IPS-20b (cell line): ENCODE measurements around the gene LIMA1.

Experiments used
- H3K27ac ChIP-seq: one replicate; pipeline ENCODE4 v1.5.1; 2013; ENCODE audit warnings: low read length
- H3K27me3 ChIP-seq: 2 replicates; pipeline ENCODE4 v1.6.1; 2013; ENCODE audit warnings: mild to moderate bottlenecking, low read length, inconsistent platforms; ENCODE audit not compliant: insufficient read depth
- H3K36me3 ChIP-seq: 2 replicates; pipeline ENCODE4 v1.6.1; 2013; ENCODE audit warnings: low read depth, mild to moderate bottlenecking, inconsistent platforms, low read length, moderate library complexity; ENCODE audit not compliant: insufficient read depth
- H3K4me1 ChIP-seq: 2 replicates; pipeline ENCODE4 v1.6.1; 2013; ENCODE audit warnings: mild to moderate bottlenecking, control low read depth, inconsistent platforms, low read length, moderate library complexity; ENCODE audit not compliant: insufficient read depth
- H3K4me3 ChIP-seq: 2 replicates; pipeline ENCODE4 v1.5.1; 2013; ENCODE audit warnings: mild to moderate bottlenecking, low read length, inconsistent platforms
- H3K9ac ChIP-seq: 2 replicates; pipeline ENCODE4 v1.6.1; 2013; ENCODE audit warnings: low read depth, mild to moderate bottlenecking, inconsistent platforms, low read length, moderate library complexity
- H3K9me3 ChIP-seq: 2 replicates; pipeline ENCODE4 v1.6.1; 2013; ENCODE audit warnings: mild to moderate bottlenecking, low read depth, low read length, inconsistent platforms; ENCODE audit not compliant: insufficient read depth

The LIMA1 gene

GRCh38 chr12:50243507-50243906, 39.8 kb downstream of the LIMA1 start:
- Histone ChIP-seq H3K9me3 (no peaks in the 10 kb centered on the region), H3K27me3 (no peaks in the 10 kb centered on the region), H3K9ac (no peak overlapping the region), H3K4me3 (no peak overlapping the region), H3K4me1 (peaks cover 3% of the 10 kb centered on the region; the same call in 1 of the 2 replicates), H3K27ac (no peak overlapping the region), H3K36me3 (no peaks in the 10 kb centered on the region; the same call in 1 of the 2 replicates)

- Histone ChIP-seq H3K9ac (no peak overlapping the region), H3K36me3 (no peaks in the 10 kb centered on the region; the same call in 1 of the 2 replicates), H3K27ac (no peak overlapping the region), H3K4me3 (no peak overlapping the region), H3K4me1 (peaks cover 3% of the 10 kb centered on the region; the same call in 1 of the 2 replicates), H3K27me3 (no peaks in the 10 kb centered on the region), H3K9me3 (no peaks in the 10 kb centered on the region)
Observed at GRCh38 chr12:50242751-50243191, 40.5 kb downstream of the LIMA1 start.

- H3K27me3 ChIP-seq: no peaks in the 10 kb centered on the region
- H3K4me3 ChIP-seq: no peak overlapping the region
- H3K9me3 ChIP-seq: no peaks in the 10 kb centered on the region
- peaks cover 3% of the 10 kb centered on the region; the same call in 1 of the 2 replicates for H3K4me1 ChIP-seq
- H3K9ac ChIP-seq: no peak overlapping the region
- no peak overlapping the region for H3K27ac ChIP-seq
- H3K36me3 ChIP-seq: no peaks in the 10 kb centered on the region
Observed at GRCh38 chr12:50241178-50241577, 42.1 kb downstream of the LIMA1 start.

GRCh38 chr12:50240792-50241114, 42.6 kb downstream of the LIMA1 start:
- H3K9ac ChIP-seq: no peak overlapping the region
- peaks cover 3% of the 10 kb centered on the region; the same call in 1 of the 2 replicates for H3K4me1 ChIP-seq
- no peaks in the 10 kb centered on the region for H3K36me3 ChIP-seq
- H3K9me3 ChIP-seq: no peaks in the 10 kb centered on the region
- no peaks in the 10 kb centered on the region for H3K27me3 ChIP-seq
- no peak overlapping the region for H3K4me3 ChIP-seq
- H3K27ac ChIP-seq: no peak overlapping the region

GRCh38 chr12:50240096-50240791, 43.1 kb downstream of the LIMA1 start:
- Histone ChIP-seq H3K27me3 (no peaks in the 10 kb centered on the region), H3K4me3 (no peak overlapping the region), H3K9ac (no peak overlapping the region), H3K27ac (no peak overlapping the region), H3K36me3 (no peaks in the 10 kb centered on the region), H3K4me1 (peaks cover 3% of the 10 kb centered on the region; the same call in 1 of the 2 replicates), H3K9me3 (no peaks in the 10 kb centered on the region)

- Histone ChIP-seq H3K4me1 (peaks cover 3% of the 10 kb centered on the region; the same call in 1 of the 2 replicates), H3K27ac (no peak overlapping the region)
Observed at GRCh38 chr12:50239355-50239891, 43.9 kb downstream of the LIMA1 start.

GRCh38 chr12:50234347-50234746, 49.0 kb downstream of the LIMA1 start:
- Histone ChIP-seq H3K9me3 (no peaks in the 10 kb centered on the region), H3K27me3 (no peaks in the 10 kb centered on the region), H3K4me3 (no peak overlapping the region), H3K27ac (no peak overlapping the region), H3K9ac (no peak overlapping the region), H3K4me1 (no peaks in the 10 kb centered on the region), H3K36me3 (no peaks in the 10 kb centered on the region)

More at GRCh38 chr12:50239355-50239891, 43.9 kb downstream of the LIMA1 start:
- Histone ChIP-seq H3K27me3 (no peaks in the 10 kb centered on the region), H3K9me3 (no peaks in the 10 kb centered on the region), H3K4me3 (no peak overlapping the region), H3K36me3 (no peaks in the 10 kb centered on the region), H3K9ac (no peak overlapping the region)

- Histone ChIP-seq H3K27me3 (no peaks in the 10 kb centered on the region), H3K4me3 (no peak overlapping the region), H3K36me3 (no peaks in the 10 kb centered on the region), H3K27ac (no peak overlapping the region), H3K4me1 (no peaks in the 10 kb centered on the region), H3K9ac (no peak overlapping the region), H3K9me3 (no peaks in the 10 kb centered on the region)
Observed at GRCh38 chr12:50232771-50233209, 50.5 kb downstream of the LIMA1 start.

- Histone ChIP-seq H3K4me3 (no peak overlapping the region), H3K27ac (no peak overlapping the region), H3K9ac (no peak overlapping the region), H3K4me1 (no peaks in the 10 kb centered on the region), H3K36me3 (no peaks in the 10 kb centered on the region), H3K9me3 (no peaks in the 10 kb centered on the region), H3K27me3 (no peaks in the 10 kb centered on the region)
Observed at GRCh38 chr12:50232206-50232605, 51.1 kb downstream of the LIMA1 start.

GRCh38 chr12:50231346-50231745, 52.0 kb downstream of the LIMA1 start:
- Histone ChIP-seq H3K27me3 (no peaks in the 10 kb centered on the region), H3K27ac (no peak overlapping the region), H3K4me3 (no peak overlapping the region), H3K36me3 (no peaks in the 10 kb centered on the region), H3K4me1 (no peaks in the 10 kb centered on the region), H3K9me3 (no peaks in the 10 kb centered on the region), H3K9ac (no peak overlapping the region)

- Histone ChIP-seq H3K27me3 (no peaks in the 10 kb centered on the region), H3K4me3 (no peak overlapping the region), H3K9ac (no peak overlapping the region), H3K27ac (no peak overlapping the region), H3K9me3 (no peaks in the 10 kb centered on the region), H3K4me1 (no peaks in the 10 kb centered on the region), H3K36me3 (no peaks in the 10 kb centered on the region)
Observed at GRCh38 chr12:50230217-50230616, 53.1 kb downstream of the LIMA1 start.

GRCh38 chr12:50224026-50224692, 59.2 kb downstream of the LIMA1 start:
- Histone ChIP-seq H3K27me3 (no peaks in the 10 kb centered on the region), H3K4me1 (peaks cover 9% of the 10 kb centered on the region; the same call in 1 of the 2 replicates), H3K27ac (no peak overlapping the region), H3K36me3 (no peaks in the 10 kb centered on the region), H3K9me3 (no peaks in the 10 kb centered on the region), H3K4me3 (no peak overlapping the region), H3K9ac (no peak overlapping the region)
